Mesothelial cell of epicardium (in vitro differentiated cells): ENCODE results near the gene ERC1. TPM values are rescaled to one million over a fixed set of nuclear protein-coding genes. Genes with fewer than 3 reads are reported as not detected.

Source experiments
- DNase-seq, 2 experiments: peaks; one replicate each; pipeline ENCODE4 v3.0.0; 2021; ENCODE audit warnings: low spot score in 2 of 2; ENCODE audit not compliant: unreplicated experiment in 2 of 2
- H3K27ac Mint-ChIP-seq: 2 replicates; pipeline ENCODE4 v1.8.0; 2021; ENCODE audit warnings: mixed read lengths
- H3K27me3 Mint-ChIP-seq: 2 replicates; pipeline ENCODE4 v1.8.0; 2021; ENCODE audit warnings: low read depth, mixed read lengths
- H3K36me3 Mint-ChIP-seq: 2 replicates; pipeline ENCODE4 v1.8.0; 2021; ENCODE audit warnings: mixed read lengths
- H3K4me1 Mint-ChIP-seq: 2 replicates; pipeline ENCODE4 v1.8.0; 2021; ENCODE audit warnings: mixed read lengths
- H3K4me3 Mint-ChIP-seq: 2 replicates; pipeline ENCODE4 v1.8.0; 2021; ENCODE audit warnings: mild to moderate bottlenecking, moderate library complexity, mixed read lengths
- H3K9me3 Mint-ChIP-seq: 2 replicates; pipeline ENCODE4 v1.8.0; 2021; ENCODE audit warnings: mixed read lengths
- CTCF ChIP-seq: fragments of 200-600 bp; sonication (generic); IDR thresholded peaks from one replicate; pipeline ENCODE4 v1.5.0; 2021; ENCODE audit warnings: antibody characterized with exemption; ENCODE audit not compliant: unreplicated experiment
- total RNA-seq: library from RNA; stranded (reverse); gene quantifications from 3 replicates; pipeline ENCODE4 v1.2.1, GENCODE V29; 2021

Gene ERC1
- total RNA-seq, 1 donor from 2014 or later = 66.1 TPM

- peaks cover 29% of the 10 kb centered on the region for H3K36me3 Mint-ChIP-seq
- H3K4me3 Mint-ChIP-seq = no peak overlapping the region
- no peak overlapping the region for H3K27ac Mint-ChIP-seq
- DNase-seq = no peak
- H3K27me3 Mint-ChIP-seq = no peaks in the 10 kb centered on the region
- TF ChIP-seq CTCF = no peak
- peaks cover 20% of the 10 kb centered on the region for H3K9me3 Mint-ChIP-seq
- H3K4me1 Mint-ChIP-seq = peaks cover 24% of the 10 kb centered on the region
Observed at GRCh38 chr12:1448336-1448735, 457.3 kb downstream of the ERC1 start.

- Mint-ChIP-seq H3K4me1 (no peaks in the 10 kb centered on the region), H3K27me3 (no peaks in the 10 kb centered on the region), H3K4me3 (no peak overlapping the region), H3K27ac (no peak overlapping the region), H3K9me3 (peaks cover 20% of the 10 kb centered on the region), H3K36me3 (peaks cover 21% of the 10 kb centered on the region)
- no peak for DNase-seq
- TF ChIP-seq CTCF = no peak
Observed at GRCh38 chr12:1453810-1454209, 462.8 kb downstream of the ERC1 start.

GRCh38 chr12:1456885-1457284 is 465.9 kb downstream of the ERC1 start:
- no peaks in the 10 kb centered on the region for H3K4me1 Mint-ChIP-seq
- no peak overlapping the region for H3K27ac Mint-ChIP-seq
- H3K4me3 Mint-ChIP-seq = no peak overlapping the region
- TF ChIP-seq CTCF = no peak
- peaks cover 16% of the 10 kb centered on the region for H3K36me3 Mint-ChIP-seq
- no peak for DNase-seq
- H3K27me3 Mint-ChIP-seq = no peaks in the 10 kb centered on the region
- H3K9me3 Mint-ChIP-seq = peaks cover 15% of the 10 kb centered on the region

GRCh38 chr12:1457901-1458300 is 466.9 kb downstream of the ERC1 start:
- no peaks in the 10 kb centered on the region for H3K27me3 Mint-ChIP-seq
- no peak for DNase-seq
- H3K9me3 Mint-ChIP-seq = peaks cover 14% of the 10 kb centered on the region

GRCh38 chr12:1459339-1459738 is 468.3 kb downstream of the ERC1 start:
- no peak for TF ChIP-seq CTCF
- Mint-ChIP-seq H3K9me3 (peaks cover 14% of the 10 kb centered on the region), H3K27me3 (no peaks in the 10 kb centered on the region), H3K4me1 (peaks cover 10% of the 10 kb centered on the region), H3K27ac (no peak overlapping the region), H3K36me3 (peaks cover 19% of the 10 kb centered on the region), H3K4me3 (no peak overlapping the region)
- no peak for DNase-seq

More at GRCh38 chr12:1457901-1458300, 466.9 kb downstream of the ERC1 start:
- Mint-ChIP-seq H3K36me3 (peaks cover 17% of the 10 kb centered on the region), H3K4me3 (no peak overlapping the region), H3K4me1 (no peaks in the 10 kb centered on the region), H3K27ac (no peak overlapping the region)
- no peak for TF ChIP-seq CTCF
